ENCODE data around the gene RNF113B.

The RNF113B gene

GRCh38 chr13:98203646-98204326 is 26.7 kb upstream of the RNF113B start:
- DNase-seq, result no peak

GRCh38 chr13:98201984-98202383 is 24.9 kb upstream of the RNF113B start:
- DNase-seq, result no peak

GRCh38 chr13:98201189-98201588 is 24.1 kb upstream of the RNF113B start:
- no peak for DNase-seq

GRCh38 chr13:98200211-98200878 is 23.3 kb upstream of the RNF113B start:
- no peak for DNase-seq

GRCh38 chr13:98199480-98199879 is 22.4 kb upstream of the RNF113B start:
- DNase-seq, result no peak

GRCh38 chr13:98198683-98199082 is 21.6 kb upstream of the RNF113B start:
- DNase-seq, result no peak

GRCh38 chr13:98195054-98195791 is 18.2 kb upstream of the RNF113B start:
- no peak for DNase-seq

GRCh38 chr13:98192008-98192407 is 14.9 kb upstream of the RNF113B start:
- no peak for DNase-seq

GRCh38 chr13:98190889-98191444 is 13.9 kb upstream of the RNF113B start:
- no peak for DNase-seq

- DNase-seq, result no peak
Measured at GRCh38 chr13:98189841-98190505, 12.9 kb upstream of the RNF113B start.

GRCh38 chr13:98188544-98189166 is 11.6 kb upstream of the RNF113B start:
- no peak for DNase-seq

- DNase-seq, result no peak
Measured at GRCh38 chr13:98187965-98188261, 10.8 kb upstream of the RNF113B start.

GRCh38 chr13:98187155-98187964 is 10.3 kb upstream of the RNF113B start:
- no peak for DNase-seq

- no peak for DNase-seq
Measured at GRCh38 chr13:98184792-98185191, 7.7 kb upstream of the RNF113B start.

GRCh38 chr13:98182589-98182988 is 5.5 kb upstream of the RNF113B start:
- DNase-seq, result no peak

- DNase-seq, result no peak
Measured at GRCh38 chr13:98182153-98182552, 5.1 kb upstream of the RNF113B start.

- DNase-seq, result no peak
Measured at GRCh38 chr13:98181111-98181815, 4.2 kb upstream of the RNF113B start.

GRCh38 chr13:98180092-98180491 is 3.0 kb upstream of the RNF113B start:
- DNase-seq, result no peak

- DNase-seq, result no peak
Measured at GRCh38 chr13:98175823-98176222, 1.2 kb downstream of the RNF113B start.

- no peak for DNase-seq
Measured at GRCh38 chr13:98175043-98175442, 2.0 kb downstream of the RNF113B start.

GRCh38 chr13:98174307-98174706 is 2.8 kb downstream of the RNF113B start:
- DNase-seq, result no peak

Data from suppressor macrophage treated with lipopolysaccharide for 1 hour (primary cell).